Stimulated activated CD4-positive, alpha-beta T cell treated with anti-CD3 and anti-CD28 coated beads, Interleukin-2, amount 100 ng/mL, for 4 hours (primary cell): Measurements from ENCODE around the gene CCDC154.
"Not testable (repeated sequence)": the region's sequence is repeated elsewhere in the genome, so short reads cannot be mapped to it uniquely, and the experiment has no call there.

Experiments
- DNase-seq: peaks from one replicate; pipeline ENCODE4 v3.0.0-alpha.2; 2020; ENCODE audit warnings: low read depth

CCDC154 gene

DNA sequence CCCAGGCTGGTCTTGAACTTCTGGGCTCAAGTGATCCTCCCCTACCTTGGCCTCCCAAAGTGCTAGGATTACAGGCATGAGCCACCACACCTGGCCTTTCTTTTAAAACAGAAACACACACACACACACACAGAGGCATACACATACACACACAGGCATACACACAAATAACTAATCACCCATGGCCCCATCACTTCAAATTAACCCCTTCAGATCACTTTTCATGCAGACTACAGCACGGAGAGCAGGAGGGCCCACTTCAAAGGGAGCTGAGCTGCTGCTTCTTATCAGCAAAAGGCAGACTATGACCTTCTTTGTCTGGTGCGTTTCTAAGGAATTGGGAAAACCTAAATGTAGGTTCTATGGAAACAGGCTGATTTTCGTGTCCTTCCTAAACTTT, 28.6 kb upstream of the CCDC154 start:
- DNase-seq = no peak

GRCh38 chr16:1471569-1472194, 27.3 kb upstream of the CCDC154 start:
- DNase-seq = no peak

GRCh38 chr16:1470481-1471251, 26.3 kb upstream of the CCDC154 start:
- no peak for DNase-seq

DNA sequence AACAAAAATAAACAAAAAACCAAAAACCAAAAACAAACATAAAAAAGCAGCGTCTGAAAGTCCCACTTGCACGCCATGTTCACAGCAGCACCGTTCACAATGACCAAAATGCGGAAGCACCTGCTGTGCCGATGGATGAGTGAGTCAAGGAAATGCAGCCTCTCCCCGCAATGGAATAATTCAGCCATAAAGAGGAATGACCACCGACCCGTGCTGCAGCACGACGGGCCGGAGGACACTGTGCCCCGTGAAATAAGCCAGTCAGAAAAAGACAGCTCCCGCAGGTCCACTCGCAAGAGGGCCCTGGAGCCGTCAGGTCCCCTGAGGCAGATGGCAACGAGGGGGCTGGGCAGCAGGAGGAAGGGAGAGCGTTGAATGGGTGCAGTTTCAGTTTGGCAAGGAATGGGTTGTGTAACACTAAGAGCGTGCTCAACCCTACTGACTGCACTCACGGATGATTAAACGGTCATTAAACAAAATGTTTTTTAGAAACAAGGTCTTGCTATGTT, 25.4 kb upstream of the CCDC154 start:
- no peak for DNase-seq

DNA sequence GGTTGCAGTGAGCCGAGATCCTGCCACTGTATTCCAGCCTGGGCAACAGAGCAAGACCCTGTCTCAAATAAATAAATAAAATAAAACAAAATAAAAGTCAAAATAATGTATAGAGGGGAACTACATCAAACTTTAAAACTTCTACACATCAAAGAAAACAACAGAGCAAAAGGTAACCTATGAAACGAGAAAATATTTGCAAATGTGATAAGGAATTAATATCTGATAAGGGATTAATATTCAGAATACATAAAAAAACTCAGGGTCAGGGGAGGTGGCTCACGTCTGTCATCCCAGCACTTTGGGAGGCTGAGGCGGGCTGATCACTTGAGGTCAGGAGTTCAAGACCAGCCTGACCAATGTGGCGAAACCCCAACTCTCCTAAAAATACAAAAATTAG, 24.8 kb upstream of the CCDC154 start:
- not testable (repeated sequence) for DNase-seq

- DNase-seq = no peak
These were observed 24.1 kb upstream of the CCDC154 start for GRCh38 chr16:1468426-1468810.

- no peak for DNase-seq
These were observed 22.7 kb upstream of the CCDC154 start for GRCh38 chr16:1466968-1467521.

DNA sequence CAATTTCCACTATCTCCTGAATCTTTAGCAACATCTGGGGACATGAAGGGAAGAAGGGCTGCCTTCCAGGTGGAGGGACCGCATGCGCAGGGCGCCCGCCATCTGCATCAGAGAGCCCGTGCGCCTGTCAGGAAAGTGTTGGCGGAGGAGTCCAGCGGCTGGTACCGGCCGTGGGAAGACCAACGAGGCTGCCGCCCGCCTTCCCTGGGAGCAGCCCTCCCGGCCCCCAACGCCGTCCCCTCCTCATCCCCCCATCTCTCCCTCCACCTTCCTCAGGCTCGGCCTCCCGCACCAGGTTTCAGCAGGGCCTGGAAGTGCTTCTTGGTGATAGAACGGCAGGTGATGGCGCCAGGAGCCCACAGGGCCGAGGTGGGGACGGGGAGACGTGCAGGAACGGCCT, 21.7 kb upstream of the CCDC154 start:
- no peak for DNase-seq

- DNase-seq = no peak
These were observed 21.2 kb upstream of the CCDC154 start for GRCh38 chr16:1465567-1465915.

- DNase-seq = no peak
These were observed 20.7 kb upstream of the CCDC154 start for GRCh38 chr16:1464894-1465566.

DNA sequence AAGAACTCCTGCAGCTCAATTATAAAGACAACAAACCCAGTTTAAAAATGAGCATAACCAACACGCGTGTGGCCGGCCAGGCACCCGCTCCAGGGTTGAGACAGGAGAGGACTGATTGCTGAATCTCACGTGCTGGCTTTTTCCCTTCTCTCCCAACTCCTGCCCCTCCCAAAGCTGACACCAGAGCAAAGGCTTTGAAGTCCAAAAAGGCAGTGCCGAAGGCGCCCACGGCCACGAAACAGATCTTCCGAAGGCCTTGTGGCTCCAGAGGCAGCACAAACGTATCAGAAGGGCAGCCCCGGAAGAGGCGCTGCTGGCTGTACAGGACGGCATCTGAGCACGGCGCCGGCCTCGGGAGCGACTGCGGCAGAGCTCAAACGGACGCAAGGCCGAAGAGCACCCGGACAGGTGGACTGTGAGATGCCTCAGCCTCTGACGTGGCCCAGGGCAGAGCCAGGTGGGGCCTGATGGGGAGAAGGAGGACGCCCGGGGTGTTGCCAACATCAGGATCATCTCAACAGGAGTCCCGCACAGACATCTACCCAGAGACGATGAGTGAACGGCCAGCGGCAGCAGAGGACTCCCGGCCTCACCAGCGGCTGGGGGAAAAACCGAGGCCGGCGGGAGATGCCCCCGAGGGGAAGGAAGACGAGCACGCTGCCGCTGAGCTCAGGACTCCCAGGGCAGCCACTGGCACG, 20.0 kb upstream of the CCDC154 start:
- DNase-seq = no peak

DNA sequence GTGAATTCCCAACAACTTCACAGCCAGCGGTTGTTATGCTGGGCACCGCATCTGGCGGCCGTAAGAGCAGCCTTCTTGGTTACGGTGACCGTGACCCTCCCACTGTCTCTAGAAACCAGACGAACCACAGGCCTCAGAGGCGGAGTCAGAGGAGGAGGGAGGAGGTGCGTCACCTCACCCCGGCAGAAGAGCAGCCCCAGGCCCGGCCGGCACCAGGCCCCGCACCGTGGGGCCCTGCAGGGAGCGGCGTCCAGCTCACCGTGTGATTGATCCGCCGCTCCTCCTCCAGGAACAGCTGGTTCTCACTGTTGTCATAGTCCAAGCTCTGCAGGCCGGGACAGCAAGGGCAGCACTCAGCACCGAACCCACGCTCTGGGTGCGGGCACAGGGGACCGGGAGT, 16.8 kb upstream of the CCDC154 start:
- DNase-seq = no peak

DNA sequence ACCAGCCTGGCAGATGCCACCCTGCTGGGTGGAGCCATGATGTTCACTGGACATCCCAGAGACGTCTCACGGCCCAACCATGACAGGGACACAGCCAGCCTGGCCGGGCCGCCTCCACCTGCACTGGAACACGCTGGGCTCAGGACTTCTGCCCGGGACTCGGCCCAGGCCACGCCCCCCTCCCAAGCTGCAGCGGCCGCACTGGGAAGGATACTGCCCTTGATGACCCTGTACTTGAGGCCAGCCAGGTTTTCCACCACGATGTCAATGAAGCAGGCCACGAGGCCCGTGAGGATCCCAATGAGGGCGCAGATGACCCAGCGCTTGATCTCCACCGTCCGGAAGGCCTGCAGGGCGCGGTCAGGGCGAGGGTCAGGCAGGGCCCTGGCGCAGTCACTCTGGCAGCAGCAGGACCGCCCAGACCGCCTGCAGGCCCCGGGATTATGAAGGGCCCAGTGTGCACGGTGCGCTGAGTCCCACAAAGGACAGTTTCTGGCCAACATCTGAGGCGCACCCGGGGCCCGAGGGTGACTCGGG, 16.3 kb upstream of the CCDC154 start:
- DNase-seq = no peak

GRCh38 chr16:1459967-1460366, 15.6 kb upstream of the CCDC154 start:
- no peak for DNase-seq

- DNase-seq = no peak
These were observed 14.6 kb upstream of the CCDC154 start for GRCh38 chr16:1458977-1459341.

DNA sequence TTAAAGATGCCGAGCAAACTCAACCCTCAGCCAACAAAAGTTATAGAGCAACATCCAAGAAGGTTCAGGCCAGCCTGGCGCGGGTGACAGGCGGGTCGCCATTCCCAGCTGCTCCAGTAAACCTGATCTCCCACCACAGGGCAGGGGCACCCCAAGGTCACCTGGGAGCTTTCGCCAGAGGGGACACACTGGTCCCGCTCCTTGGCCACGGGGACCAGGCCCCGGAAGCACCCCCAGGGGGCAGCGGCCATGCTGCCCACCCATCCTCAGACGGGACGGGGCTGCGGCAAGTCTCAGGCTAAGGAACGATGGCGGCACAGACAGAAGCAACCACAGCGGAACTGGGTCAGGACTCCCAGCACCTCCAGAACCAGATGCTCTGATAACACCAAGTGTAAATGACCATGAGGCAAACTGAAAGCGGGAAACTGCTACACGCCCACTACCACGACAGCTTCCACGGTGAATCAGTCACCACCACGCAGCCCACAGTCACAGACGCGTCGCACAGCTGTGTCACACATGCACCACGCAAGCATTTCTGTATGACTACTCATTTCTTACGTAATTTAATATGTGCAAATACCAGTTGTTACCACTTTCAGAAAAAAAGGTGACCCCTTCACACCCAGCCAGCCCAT, 14.1 kb upstream of the CCDC154 start:
- DNase-seq = peak; percentile 6

GRCh38 chr16:1457489-1458245, 13.3 kb upstream of the CCDC154 start:
- no peak for DNase-seq

DNA sequence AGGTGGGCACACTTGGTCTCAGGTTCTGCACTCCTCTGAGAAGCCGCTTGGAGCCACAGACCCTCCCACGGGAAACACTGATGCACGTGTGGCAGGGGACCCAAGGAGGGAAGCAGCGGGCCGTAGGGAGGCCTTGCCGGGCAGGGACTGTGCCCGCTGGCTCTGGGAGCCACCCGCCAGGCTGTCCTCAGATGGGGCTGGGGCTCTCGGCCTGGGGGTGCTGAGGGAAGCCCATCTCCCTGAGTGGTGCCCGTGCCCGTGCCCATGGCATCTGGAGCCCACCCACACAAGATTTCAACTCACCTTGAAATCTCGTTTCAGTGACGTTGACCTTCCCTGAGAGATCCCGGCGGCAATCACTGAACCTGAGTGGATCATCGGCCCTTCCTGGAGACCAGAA, 12.6 kb upstream of the CCDC154 start:
- DNase-seq = no peak

DNA sequence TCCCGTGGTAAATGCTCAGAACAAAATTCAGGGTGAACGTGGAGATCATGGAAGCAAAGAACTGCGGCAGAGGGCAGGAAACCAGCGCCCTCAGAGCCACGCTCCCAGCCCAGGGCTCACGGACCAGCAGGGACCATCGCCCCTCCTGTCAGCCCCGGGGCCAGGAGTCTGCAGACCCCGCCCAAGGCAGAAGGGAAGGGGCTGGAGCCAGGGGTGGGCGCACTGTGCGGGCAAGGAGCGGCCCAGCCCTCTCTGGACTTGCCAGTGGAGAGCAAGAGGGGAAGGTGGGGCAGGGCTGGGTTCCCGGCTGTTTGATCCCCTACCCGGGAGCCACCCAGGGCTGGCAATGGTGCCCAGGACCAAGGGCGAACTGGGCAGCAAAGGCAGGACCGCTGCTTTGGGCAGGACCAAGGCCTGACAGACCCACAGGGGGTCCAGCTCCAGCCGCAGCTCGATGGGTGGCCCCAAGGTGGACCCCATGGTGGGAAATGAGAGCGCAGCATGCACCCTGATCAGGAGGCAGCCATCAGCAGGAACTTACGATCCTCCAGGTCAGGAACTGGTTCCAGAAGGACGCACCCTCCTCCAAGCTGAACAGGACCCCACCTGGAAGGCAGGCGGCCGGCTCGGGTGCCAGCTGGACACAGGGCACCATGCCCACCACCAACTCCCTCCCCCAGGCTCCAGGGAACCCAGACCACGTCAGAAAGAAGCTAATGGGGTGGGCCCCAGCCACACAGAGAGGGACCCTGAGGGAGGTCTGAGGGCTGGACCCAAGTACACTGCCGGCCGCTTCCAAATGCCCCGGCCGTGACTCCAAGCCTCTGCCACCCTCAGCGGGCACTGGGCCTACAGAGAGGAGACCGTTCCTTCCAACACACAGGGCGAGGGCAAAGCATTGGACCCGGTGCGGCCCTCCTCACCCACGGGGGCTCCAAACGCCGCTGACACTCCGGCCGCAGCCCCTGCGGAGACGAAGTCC, 11.1 kb upstream of the CCDC154 start:
- no peak for DNase-seq

DNA sequence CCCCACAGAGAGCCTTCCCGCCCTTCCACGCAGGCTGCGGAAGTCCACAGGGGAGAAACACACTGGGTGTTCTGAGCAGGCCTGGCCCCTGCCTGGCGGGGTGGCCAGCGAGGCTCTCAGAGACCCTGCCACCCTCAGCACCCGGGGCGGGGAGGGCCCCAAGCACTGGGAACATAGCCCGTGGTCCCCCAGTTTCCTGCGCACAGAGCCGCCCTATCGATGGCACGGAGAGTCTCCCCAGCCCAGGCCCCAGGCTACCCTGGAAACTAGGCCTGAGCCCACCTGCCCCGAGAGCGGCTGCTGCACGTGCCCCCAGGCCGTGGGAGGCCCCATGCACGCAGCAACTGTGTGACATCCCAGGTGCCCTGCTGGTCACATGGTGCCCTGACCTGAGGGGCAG, 10.2 kb upstream of the CCDC154 start:
- no peak for DNase-seq
